Dermis lymphatic vessel endothelial cell (primary cell): ENCODE data around the gene FIGNL2. TPM values are rescaled to one million over a fixed set of nuclear protein-coding genes. Genes with fewer than 3 reads are reported as not detected.

Experiments used
- total RNA-seq: library from RNA; depleted of rRNA; stranded (reverse); fragments of >200 nt; gene quantifications from 2 replicates; pipeline ENCODE4 v1.2.1, GENCODE V29; 2014

FIGNL2 gene
- 0.43 and 0.86 TPM in 2 replicates for total RNA-seq

GRCh38 chr12:51848326-51848727, at the start of gene FIGNL2:
Gene FIGNL2, minus strand, starts transcription at chr12:51848718. Its CDS starts 26,305 bp downstream, at chr12:51822413.

GRCh38 chr12:51887476-51888315, 39.2 kb upstream of the FIGNL2 start, which contains the start of gene ANKRD33:
Gene ANKRD33, plus strand, starts transcription at chr12:51888103. Its CDS starts 84 bp downstream, at chr12:51888187.

Other genes with a start within 250 kb of the FIGNL2 start
- 0.09 and 0.11 TPM in 2 replicates for gene ANKRD33, start 39.4 kb upstream of the FIGNL2 start, total RNA-seq
- 263 and 356 TPM in 2 replicates for gene ACVRL1, start 58.8 kb upstream of the FIGNL2 start, total RNA-seq
- 11.8 and 12.7 TPM in 2 replicates for gene ACVR1B, start 103.0 kb upstream of the FIGNL2 start, total RNA-seq
- 27.4 and 32.4 TPM in 2 replicates for gene TAMALIN, start 158.2 kb upstream of the FIGNL2 start, total RNA-seq
- 0.86 and 6.2 TPM in 2 replicates for gene NR4A1, start 202.7 kb upstream of the FIGNL2 start, total RNA-seq
- 45.9 and 51.7 TPM in 2 replicates for gene ATG101, start 221.3 kb upstream of the FIGNL2 start, total RNA-seq
- 0.09 TPM in 1 of 2 replicates, not detected in the other for gene SMIM41, start 231.0 kb upstream of the FIGNL2 start, total RNA-seq